Keratinocyte (primary cell): Measurements from ENCODE around the gene DAPP1.

Experiments used
- CTCF ChIP-seq, 3 experiments: IDR thresholded peaks in 1 of 3; conservative IDR thresholded peaks in 1 of 3; optimal IDR thresholded peaks in 1 of 3; 2 replicates in 2 of 3; 3 replicates in 1 of 3; pipeline versions ENCODE3 to v1.5.1; 2011; ENCODE audit warnings: low read length in 3 of 3, mild to moderate bottlenecking in 3 of 3, moderate library complexity in 2 of 3, control low read depth in 1 of 3, inconsistent platforms in 1 of 3; ENCODE audit not compliant: insufficient read depth in 2 of 3; ENCODE audit errors: extremely low read depth in 1 of 3
- EZH2 ChIP-seq: IDR thresholded peaks from one replicate; pipeline ENCODE4 v1.6.1; 2012; ENCODE audit warnings: inconsistent platforms, mild to moderate bottlenecking, low read length, moderate library complexity

GRCh38 chr4:99806545-99806944, 10.1 kb upstream of the DAPP1 start:
- no peak for TF ChIP-seq CTCF (optimal IDR thresholded peaks at IDR 0.05 in 1 of 3, IDR thresholded peaks at IDR 0.05 in 1 of 3, conservative IDR thresholded peaks at IDR 0.05 in 1 of 3; ENCODE audit: extremely low read depth in 1 of 3, insufficient read depth in 2 of 3, low read length in 3 of 3)
- no peak for TF ChIP-seq EZH2
